Nephron (organoid): ENCODE data around the gene TFPI.

Source experiments
- H3K27ac Mint-ChIP-seq, 3 experiments: 2 replicates each; pipeline ENCODE4 v1.8.0; 2020; ENCODE audit warnings: mixed read lengths in 3 of 3, mild to moderate bottlenecking in 2 of 3, moderate library complexity in 1 of 3
- H3K27me3 Mint-ChIP-seq: 2 replicates; pipeline ENCODE4 v1.8.0; 2021; ENCODE audit warnings: low read depth, mild to moderate bottlenecking, moderate library complexity, mixed read lengths
- H3K36me3 Mint-ChIP-seq: 2 replicates; pipeline ENCODE4 v1.8.0; 2020; ENCODE audit warnings: low read depth, mixed read lengths
- H3K4me1 Mint-ChIP-seq: 2 replicates; pipeline ENCODE4 v1.8.0; 2020; ENCODE audit warnings: mixed read lengths
- H3K4me3 Mint-ChIP-seq, 3 experiments: 2 replicates each; pipeline ENCODE4 v1.8.0; 2020; ENCODE audit warnings: mild to moderate bottlenecking in 3 of 3, mixed read lengths in 3 of 3, moderate library complexity in 2 of 3
- H3K9me3 Mint-ChIP-seq: 2 replicates; pipeline ENCODE4 v1.8.0; 2020; ENCODE audit warnings: mixed read lengths
- TF ChIP-seq, protein P1 (sequence below), 3 experiments: fragments of 200-600 bp; sonication (generic); IDR thresholded peaks; one replicate each; pipeline ENCODE4 v1.5.0; 2021; ENCODE audit warnings: antibody characterized with exemption in 3 of 3; ENCODE audit not compliant: unreplicated experiment in 3 of 3

The TFPI gene

DNA sequence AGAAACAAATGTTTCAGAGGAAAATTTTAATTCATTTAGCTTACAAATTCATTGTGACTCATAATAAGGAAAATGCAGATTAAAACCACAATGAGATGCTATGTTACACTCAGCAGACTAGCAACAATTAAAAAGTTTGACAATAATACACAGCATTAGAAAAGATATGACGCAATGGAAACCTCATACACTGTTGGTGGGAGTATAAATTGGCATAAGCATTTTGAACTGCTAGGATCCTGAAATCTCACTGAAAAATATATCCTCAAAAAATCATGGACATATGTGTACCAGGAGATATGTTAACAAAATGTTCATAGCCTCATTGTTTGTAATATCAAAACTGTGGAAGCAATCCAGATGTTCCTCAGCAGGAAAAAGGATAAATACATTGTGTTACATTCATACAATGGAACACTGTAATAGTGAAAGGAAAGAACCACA, 119.9 kb downstream of the TFPI start:
- no peak overlapping the region for H3K4me3 Mint-ChIP-seq
- no peak overlapping the region for H3K27ac Mint-ChIP-seq
- TF ChIP-seq, protein P1, sequence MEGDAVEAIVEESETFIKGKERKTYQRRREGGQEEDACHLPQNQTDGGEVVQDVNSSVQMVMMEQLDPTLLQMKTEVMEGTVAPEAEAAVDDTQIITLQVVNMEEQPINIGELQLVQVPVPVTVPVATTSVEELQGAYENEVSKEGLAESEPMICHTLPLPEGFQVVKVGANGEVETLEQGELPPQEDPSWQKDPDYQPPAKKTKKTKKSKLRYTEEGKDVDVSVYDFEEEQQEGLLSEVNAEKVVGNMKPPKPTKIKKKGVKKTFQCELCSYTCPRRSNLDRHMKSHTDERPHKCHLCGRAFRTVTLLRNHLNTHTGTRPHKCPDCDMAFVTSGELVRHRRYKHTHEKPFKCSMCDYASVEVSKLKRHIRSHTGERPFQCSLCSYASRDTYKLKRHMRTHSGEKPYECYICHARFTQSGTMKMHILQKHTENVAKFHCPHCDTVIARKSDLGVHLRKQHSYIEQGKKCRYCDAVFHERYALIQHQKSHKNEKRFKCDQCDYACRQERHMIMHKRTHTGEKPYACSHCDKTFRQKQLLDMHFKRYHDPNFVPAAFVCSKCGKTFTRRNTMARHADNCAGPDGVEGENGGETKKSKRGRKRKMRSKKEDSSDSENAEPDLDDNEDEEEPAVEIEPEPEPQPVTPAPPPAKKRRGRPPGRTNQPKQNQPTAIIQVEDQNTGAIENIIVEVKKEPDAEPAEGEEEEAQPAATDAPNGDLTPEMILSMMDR (IDR thresholded peaks at IDR 0.05; ENCODE audit: unreplicated experiment in 3 of 3) = no peak
- H3K27me3 Mint-ChIP-seq = no peaks in the 10 kb centered on the region
- no peaks in the 10 kb centered on the region for H3K9me3 Mint-ChIP-seq
- H3K36me3 Mint-ChIP-seq = no peaks in the 10 kb centered on the region
- H3K4me1 Mint-ChIP-seq = peaks cover 9% of the 10 kb centered on the region

DNA sequence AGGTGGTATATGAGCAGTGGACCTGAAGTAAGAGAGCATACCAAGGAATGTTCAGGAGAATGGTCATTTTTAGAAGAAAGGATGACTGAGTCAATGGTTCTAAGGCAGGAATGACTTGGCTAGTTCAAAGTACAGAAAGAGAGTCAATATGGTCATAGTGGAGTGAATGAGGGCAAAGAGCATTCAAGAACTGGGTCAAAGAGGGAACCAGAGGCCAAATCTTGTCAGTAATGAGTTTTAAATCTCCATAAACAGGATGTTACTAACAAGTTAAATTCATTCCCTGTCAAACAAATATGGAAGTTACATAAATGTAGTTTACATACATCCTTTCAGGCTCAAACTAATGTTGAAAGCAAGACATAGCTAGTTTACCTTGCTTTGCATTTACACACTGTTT, 122.3 kb downstream of the TFPI start:
- no peaks in the 10 kb centered on the region for H3K36me3 Mint-ChIP-seq

DNA sequence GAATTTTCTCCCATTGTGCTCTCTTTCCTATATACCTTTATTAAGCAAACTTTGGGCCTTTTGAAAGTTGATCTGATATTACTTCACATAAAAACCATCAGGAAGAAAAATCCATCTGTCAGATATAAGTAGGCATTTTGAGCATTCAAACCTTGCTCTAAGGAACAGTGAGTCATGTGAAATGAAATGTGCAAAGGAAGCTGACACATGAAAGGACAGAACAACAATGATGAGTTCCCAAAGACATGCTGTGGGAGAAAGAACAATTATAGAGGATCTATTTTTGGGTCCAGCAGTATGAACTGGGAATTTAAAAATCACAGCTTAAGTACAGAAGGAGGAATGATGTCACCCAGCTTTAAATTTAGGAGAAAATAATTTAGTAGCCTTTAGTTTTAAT, 124.2 kb downstream of the TFPI start:
- Mint-ChIP-seq H3K27ac (peak overlapping the region in 1 of 3 experiments; percentile 8), H3K9me3 (no peaks in the 10 kb centered on the region), H3K4me3 (no peak overlapping the region)

More for the DNA sequence above, 122.3 kb downstream of the TFPI start:
- TF ChIP-seq, protein P1 (IDR thresholded peaks at IDR 0.05; ENCODE audit: unreplicated experiment in 3 of 3) = no peak
- no peak overlapping the region for H3K27ac Mint-ChIP-seq
- H3K4me3 Mint-ChIP-seq = no peak overlapping the region
- H3K4me1 Mint-ChIP-seq = peaks cover 9% of the 10 kb centered on the region
- no peaks in the 10 kb centered on the region for H3K27me3 Mint-ChIP-seq
- no peaks in the 10 kb centered on the region for H3K9me3 Mint-ChIP-seq

DNA sequence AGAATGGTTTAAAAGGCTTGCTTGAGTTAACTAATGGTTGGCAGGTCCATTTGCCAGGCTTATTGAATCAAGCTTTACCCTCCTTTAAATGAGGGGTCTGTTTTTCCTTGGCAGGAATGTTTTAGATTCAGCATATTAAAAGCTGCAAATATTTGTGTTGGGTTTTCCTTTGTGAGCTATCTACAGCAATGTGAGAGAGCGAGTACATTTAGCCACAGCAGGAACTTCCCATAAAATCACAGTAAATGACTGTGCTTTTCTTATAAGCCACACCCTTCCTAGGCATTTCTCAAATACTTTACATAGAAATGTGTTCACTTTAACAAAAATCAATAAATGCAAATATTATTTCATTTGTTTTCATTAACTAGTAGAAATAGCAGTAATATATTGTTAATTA, 130.1 kb downstream of the TFPI start:
- Mint-ChIP-seq H3K27ac (no peak overlapping the region), H3K36me3 (no peaks in the 10 kb centered on the region), H3K27me3 (no peaks in the 10 kb centered on the region), H3K9me3 (no peaks in the 10 kb centered on the region), H3K4me3 (no peak overlapping the region), H3K4me1 (peaks cover 17% of the 10 kb centered on the region)
- TF ChIP-seq, protein P1 (IDR thresholded peaks at IDR 0.05; ENCODE audit: unreplicated experiment in 3 of 3) = no peak

More for the DNA sequence above, 124.2 kb downstream of the TFPI start:
- Mint-ChIP-seq H3K27me3 (no peaks in the 10 kb centered on the region), H3K36me3 (no peaks in the 10 kb centered on the region), H3K4me1 (peaks cover 9% of the 10 kb centered on the region)
- TF ChIP-seq, protein P1 (IDR thresholded peaks at IDR 0.05; ENCODE audit: unreplicated experiment in 3 of 3) = no peak

DNA sequence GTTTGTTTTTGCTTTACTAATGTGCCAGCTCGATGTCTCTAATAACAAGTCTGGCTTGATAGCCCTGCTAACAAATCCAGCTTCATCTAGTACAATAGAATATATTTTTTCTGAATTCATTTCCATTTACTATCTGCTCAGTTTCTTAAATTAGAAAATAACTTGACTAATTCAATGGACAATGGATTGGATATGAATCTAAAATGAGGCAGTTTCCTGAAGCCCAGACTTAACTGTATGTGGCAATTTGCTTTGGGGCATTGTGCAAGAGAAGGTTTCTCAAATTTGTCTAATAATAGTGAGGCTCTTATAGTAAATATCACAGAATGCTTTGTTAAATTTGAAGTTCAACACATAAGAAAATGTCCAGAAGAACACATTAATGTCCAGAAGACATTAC, 132.0 kb downstream of the TFPI start:
- Mint-ChIP-seq H3K9me3 (no peaks in the 10 kb centered on the region), H3K36me3 (no peaks in the 10 kb centered on the region), H3K27me3 (no peaks in the 10 kb centered on the region), H3K4me3 (no peak overlapping the region), H3K4me1 (peaks cover 17% of the 10 kb centered on the region), H3K27ac (peak overlapping the region in 1 of 3 experiments; percentile 5)
- TF ChIP-seq, protein P1 (IDR thresholded peaks at IDR 0.05; ENCODE audit: unreplicated experiment in 3 of 3) = no peak

DNA sequence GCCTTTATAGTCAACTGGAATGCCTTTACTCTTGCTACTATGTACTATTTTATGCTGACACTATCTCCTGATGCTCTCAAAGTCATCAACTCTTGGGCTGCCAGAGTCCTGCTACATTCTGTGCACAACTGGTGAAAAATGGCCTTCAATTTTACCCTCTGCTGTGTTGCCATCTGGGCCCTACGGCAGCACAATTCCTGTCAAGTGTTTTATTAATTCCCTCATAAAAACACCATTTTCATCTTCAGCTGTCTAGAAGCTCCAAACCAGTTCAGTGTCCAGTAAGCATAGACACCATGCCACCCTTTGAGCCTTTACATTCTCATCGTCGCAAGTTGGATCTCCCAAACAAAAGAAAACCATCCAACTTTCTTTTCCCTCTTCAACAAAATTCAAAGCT, 132.7 kb downstream of the TFPI start:
- peaks cover 17% of the 10 kb centered on the region for H3K4me1 Mint-ChIP-seq
- TF ChIP-seq, protein P1 (IDR thresholded peaks at IDR 0.05; ENCODE audit: unreplicated experiment in 3 of 3) = no peak
- no peaks in the 10 kb centered on the region for H3K9me3 Mint-ChIP-seq
- no peaks in the 10 kb centered on the region for H3K27me3 Mint-ChIP-seq
- H3K36me3 Mint-ChIP-seq = no peaks in the 10 kb centered on the region
- H3K4me3 Mint-ChIP-seq = no peak overlapping the region
- H3K27ac Mint-ChIP-seq = no peak overlapping the region
